ENCODE results near the gene C2orf78. TPM values are rescaled to one million over a fixed set of nuclear protein-coding genes. Genes with fewer than 3 reads are reported as not detected.

The C2orf78 gene
- total RNA-seq, 2 experiments from 2014 or later = not detected

DNA sequence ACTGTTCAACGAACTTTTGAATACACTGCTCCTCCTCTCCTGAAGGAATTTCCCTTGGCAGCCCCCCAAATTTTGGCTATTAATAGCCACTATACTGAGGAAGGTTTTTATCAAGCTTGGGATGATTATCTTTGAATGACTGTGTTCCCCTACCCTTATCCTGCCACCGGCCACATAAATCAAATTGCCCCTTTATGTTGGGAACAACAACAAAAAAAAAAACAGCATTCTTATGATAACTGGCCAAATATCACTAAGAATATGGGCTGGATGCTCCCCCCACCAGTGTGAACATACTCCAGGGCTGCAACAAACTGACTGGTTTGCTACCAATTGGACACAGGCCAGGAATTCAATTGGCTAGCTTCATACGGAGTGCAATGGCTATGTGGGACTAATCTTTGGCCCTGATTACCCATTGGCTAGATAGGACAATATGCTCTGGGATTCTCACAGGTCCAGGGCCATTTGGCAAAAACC is 24.7 kb upstream of the C2orf78 start:
- TF ChIP-seq, protein P1, sequence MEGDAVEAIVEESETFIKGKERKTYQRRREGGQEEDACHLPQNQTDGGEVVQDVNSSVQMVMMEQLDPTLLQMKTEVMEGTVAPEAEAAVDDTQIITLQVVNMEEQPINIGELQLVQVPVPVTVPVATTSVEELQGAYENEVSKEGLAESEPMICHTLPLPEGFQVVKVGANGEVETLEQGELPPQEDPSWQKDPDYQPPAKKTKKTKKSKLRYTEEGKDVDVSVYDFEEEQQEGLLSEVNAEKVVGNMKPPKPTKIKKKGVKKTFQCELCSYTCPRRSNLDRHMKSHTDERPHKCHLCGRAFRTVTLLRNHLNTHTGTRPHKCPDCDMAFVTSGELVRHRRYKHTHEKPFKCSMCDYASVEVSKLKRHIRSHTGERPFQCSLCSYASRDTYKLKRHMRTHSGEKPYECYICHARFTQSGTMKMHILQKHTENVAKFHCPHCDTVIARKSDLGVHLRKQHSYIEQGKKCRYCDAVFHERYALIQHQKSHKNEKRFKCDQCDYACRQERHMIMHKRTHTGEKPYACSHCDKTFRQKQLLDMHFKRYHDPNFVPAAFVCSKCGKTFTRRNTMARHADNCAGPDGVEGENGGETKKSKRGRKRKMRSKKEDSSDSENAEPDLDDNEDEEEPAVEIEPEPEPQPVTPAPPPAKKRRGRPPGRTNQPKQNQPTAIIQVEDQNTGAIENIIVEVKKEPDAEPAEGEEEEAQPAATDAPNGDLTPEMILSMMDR (IDR thresholded peaks at IDR 0.05) = no peak
- H3K27ac ChIP-seq (ENCODE audit: low read depth in 1 of 2, low read length in 2 of 2) = no peak overlapping the region
- H3K4me3 Mint-ChIP-seq = no peak overlapping the region
- no peak overlapping the region for H3K4me3 ChIP-seq (ENCODE audit: low read length)
- DNase-seq (no peak), ATAC-seq (ENCODE audit: poor library complexity) (no peak)
- H3K27me3 ChIP-seq (ENCODE audit: control insufficient read depth in 1 of 2, insufficient read depth in 2 of 2, low read length in 2 of 2) = no peaks in the 10 kb centered on the region
- H3K9me3 ChIP-seq (ENCODE audit: control insufficient read depth in 1 of 2, insufficient read depth in 1 of 2, low read length in 2 of 2) = peaks cover 0 to 2% of the 10 kb centered on the region in 2 experiments
- no peaks in the 10 kb centered on the region for H3K4me1 Mint-ChIP-seq (ENCODE audit: low read depth)
- no peaks in the 10 kb centered on the region for H3K4me1 ChIP-seq (ENCODE audit: insufficient read depth, low read length)
- no peak overlapping the region for H3K27ac Mint-ChIP-seq
- H3K36me3 Mint-ChIP-seq (ENCODE audit: low read depth) = peaks cover 89% of the 10 kb centered on the region
- no peaks in the 10 kb centered on the region for H3K27me3 Mint-ChIP-seq
- peaks cover 74% of the 10 kb centered on the region for H3K36me3 ChIP-seq (ENCODE audit: insufficient read depth, low read length)
- CTCF ChIA-PET = no interaction called here
- intact Hi-C loops (cut with DNase I, micrococcal nuclease) = no loop called here
- H3K9me3 Mint-ChIP-seq = no peaks in the 10 kb centered on the region
- POLR2A ChIA-PET = no interaction called here

DNA sequence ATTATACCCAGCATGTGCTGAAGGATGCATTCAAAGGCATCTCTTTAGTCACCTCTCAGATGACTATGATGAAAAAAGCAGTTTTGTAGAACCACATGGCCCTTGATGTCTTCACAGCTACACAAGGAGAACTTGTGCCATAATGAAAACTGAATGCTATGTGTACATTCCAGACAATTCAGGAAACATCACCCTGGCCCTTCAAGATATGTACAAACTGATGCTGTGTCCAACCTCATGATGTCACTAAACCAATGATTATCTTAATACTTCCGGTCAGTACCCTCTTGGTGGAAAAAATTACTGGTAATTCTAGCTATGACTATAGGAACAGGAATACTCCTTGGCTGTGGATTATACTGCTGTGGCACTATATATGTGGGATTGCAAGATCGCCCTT is 24.1 kb upstream of the C2orf78 start:
- no peak overlapping the region for H3K4me3 ChIP-seq (ENCODE audit: low read length)
- H3K9me3 Mint-ChIP-seq = no peaks in the 10 kb centered on the region
- intact Hi-C loops (cut with DNase I, micrococcal nuclease) = no loop called here

DNA sequence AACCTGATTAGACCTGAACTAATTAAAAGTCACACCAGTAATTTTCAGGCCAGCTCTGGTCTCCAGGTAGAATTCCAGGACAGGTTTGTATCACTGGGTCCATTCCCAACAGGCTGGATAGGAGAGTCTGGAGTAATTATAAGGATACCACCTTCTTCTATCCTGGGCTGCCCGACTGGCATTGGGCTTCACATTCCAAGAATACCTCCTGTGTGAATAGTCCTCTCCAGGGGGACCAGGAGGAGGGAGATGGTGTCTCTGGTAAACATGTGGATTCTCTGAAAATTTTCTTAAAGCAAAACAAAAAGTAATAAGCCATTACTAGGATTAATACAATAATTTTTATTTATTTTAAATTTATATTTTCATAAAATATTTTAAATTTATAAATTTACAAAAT is 21.4 kb upstream of the C2orf78 start:
- H3K4me3 ChIP-seq (ENCODE audit: low read length) = no peak overlapping the region
- DNase-seq = no peak
- no peaks in the 10 kb centered on the region for H3K9me3 Mint-ChIP-seq
- ChIA-PET CTCF (no interaction called here), POLR2A (no interaction called here)
- no peak overlapping the region for H3K4me3 Mint-ChIP-seq
- intact Hi-C loops (cut with DNase I, micrococcal nuclease) = no loop called here
- H3K9me3 ChIP-seq (ENCODE audit: control insufficient read depth in 1 of 2, insufficient read depth in 1 of 2, low read length in 2 of 2) = no peaks in the 10 kb centered on the region
- H3K36me3 Mint-ChIP-seq (ENCODE audit: low read depth) = peaks cover 90% of the 10 kb centered on the region
- H3K27ac ChIP-seq (ENCODE audit: low read depth in 1 of 2, low read length in 2 of 2) = no peak overlapping the region
- H3K27me3 Mint-ChIP-seq = no peaks in the 10 kb centered on the region
- TF ChIP-seq, protein P1 (IDR thresholded peaks at IDR 0.05) = no peak
- H3K27me3 ChIP-seq (ENCODE audit: control insufficient read depth in 1 of 2, insufficient read depth in 2 of 2, low read length in 2 of 2) = no peaks in the 10 kb centered on the region
- H3K4me1 ChIP-seq (ENCODE audit: insufficient read depth, low read length) = no peaks in the 10 kb centered on the region
- ATAC-seq (ENCODE audit: poor library complexity) = no peak
- H3K36me3 ChIP-seq (ENCODE audit: insufficient read depth, low read length) = peaks cover 82% of the 10 kb centered on the region
- H3K4me1 Mint-ChIP-seq (ENCODE audit: low read depth) = no peaks in the 10 kb centered on the region
- no peak overlapping the region for H3K27ac Mint-ChIP-seq

More for the DNA sequence above, 24.1 kb upstream of the C2orf78 start:
- Mint-ChIP-seq H3K4me1 (ENCODE audit: low read depth) (no peaks in the 10 kb centered on the region), H3K27me3 (no peaks in the 10 kb centered on the region), H3K4me3 (no peak overlapping the region), H3K27ac (no peak overlapping the region), H3K36me3 (ENCODE audit: low read depth) (peaks cover 89% of the 10 kb centered on the region)
- Histone ChIP-seq H3K4me1 (ENCODE audit: insufficient read depth, low read length) (no peaks in the 10 kb centered on the region), H3K27me3 (ENCODE audit: control insufficient read depth in 1 of 2, insufficient read depth in 2 of 2, low read length in 2 of 2) (no peaks in the 10 kb centered on the region), H3K36me3 (ENCODE audit: insufficient read depth, low read length) (peaks cover 78% of the 10 kb centered on the region), H3K27ac (ENCODE audit: low read depth in 1 of 2, low read length in 2 of 2) (no peak overlapping the region), H3K9me3 (ENCODE audit: control insufficient read depth in 1 of 2, insufficient read depth in 1 of 2, low read length in 2 of 2) (no peaks in the 10 kb centered on the region)
- ChIA-PET POLR2A (no interaction called here), CTCF (no interaction called here)
- ATAC-seq (ENCODE audit: poor library complexity) = no peak
- no peak for DNase-seq
- TF ChIP-seq, protein P1 (IDR thresholded peaks at IDR 0.05) = no peak

Data from CD4-positive, alpha-beta T cell (primary cell).